ENCODE measurements around the gene MYO9B.

Gene MYO9B

DNA sequence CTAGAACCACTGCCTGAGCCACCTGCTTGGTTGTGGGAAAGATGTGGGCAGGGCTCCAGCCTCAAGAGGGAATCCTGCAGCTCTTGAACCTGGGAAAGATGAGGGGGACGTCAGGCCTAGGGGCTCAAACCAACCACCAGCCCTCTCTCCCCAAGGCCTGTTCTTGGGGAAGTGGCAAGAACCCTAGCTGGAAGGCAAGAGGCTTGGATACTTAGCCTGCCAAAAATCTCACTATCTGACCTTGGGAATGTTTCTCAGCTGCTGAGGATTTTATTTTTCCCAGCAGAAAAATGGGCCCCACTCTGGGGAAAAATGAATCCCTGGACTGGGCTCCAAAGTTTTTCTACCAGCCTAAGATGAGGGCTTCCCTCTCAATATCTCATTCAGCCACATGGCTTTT lies 184.4 kb downstream of the MYO9B start:
- H3K36me3 ChIP-seq (ENCODE audit: control insufficient read depth, insufficient read depth, low read length) = peaks cover 4% of the 10 kb centered on the region; the same call in 1 of the 2 replicates
- H3K9ac ChIP-seq (ENCODE audit: low read depth, low read length) = no peak overlapping the region
- H3K27ac ChIP-seq (ENCODE audit: low read depth, low read length) = no peak overlapping the region
- peaks cover 11% of the 10 kb centered on the region for H3K9me3 ChIP-seq (ENCODE audit: control insufficient read depth, insufficient read depth, low read length)
- no peaks in the 10 kb centered on the region for H3K27me3 ChIP-seq (ENCODE audit: control insufficient read depth, insufficient read depth, low read length)
- no peak overlapping the region for H3K4me3 ChIP-seq (ENCODE audit: low read depth, low read length)
- H3K4me1 ChIP-seq (ENCODE audit: control insufficient read depth, insufficient read depth, low read length) = peaks cover 6% of the 10 kb centered on the region; the same call in 1 of the 2 replicates

- H3K36me3 ChIP-seq (ENCODE audit: control insufficient read depth, insufficient read depth, low read length) = peaks cover 4% of the 10 kb centered on the region; the same call in 1 of the 2 replicates
- no peaks in the 10 kb centered on the region for H3K27me3 ChIP-seq (ENCODE audit: control insufficient read depth, insufficient read depth, low read length)
- peaks cover 11% of the 10 kb centered on the region for H3K9me3 ChIP-seq (ENCODE audit: control insufficient read depth, insufficient read depth, low read length)
- peak overlapping the region; percentile 64; the same call in 1 of the 2 replicates for H3K9ac ChIP-seq (ENCODE audit: low read depth, low read length)
- peaks cover 6% of the 10 kb centered on the region; the same call in 1 of the 2 replicates for H3K4me1 ChIP-seq (ENCODE audit: control insufficient read depth, insufficient read depth, low read length)
- no peak overlapping the region for H3K4me3 ChIP-seq (ENCODE audit: low read depth, low read length)
- peak overlapping the region; percentile 30 for H3K27ac ChIP-seq (ENCODE audit: low read depth, low read length)
Measured at GRCh38 chr19:17260842-17261325, 185.3 kb downstream of the MYO9B start.

DNA sequence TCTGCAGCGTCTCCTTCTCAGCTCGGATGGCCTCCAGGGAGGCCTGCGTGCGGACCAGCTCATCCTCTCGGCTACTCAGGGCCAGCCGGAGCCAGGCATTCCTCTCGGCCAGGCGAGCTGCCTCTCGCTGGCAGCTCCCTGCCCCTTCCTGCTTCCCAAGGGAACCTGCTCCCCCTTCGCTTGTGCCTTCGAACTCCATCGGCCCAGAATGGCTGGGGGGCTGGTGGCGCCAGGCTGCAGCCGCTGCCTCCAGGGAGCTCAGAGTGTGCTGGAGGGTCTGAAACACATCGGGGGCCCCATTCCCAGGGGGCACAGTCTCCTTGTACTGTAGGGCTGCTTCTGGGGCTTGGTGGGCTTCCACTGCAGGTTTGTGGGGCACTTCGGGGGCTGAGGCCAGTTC lies 187.0 kb downstream of the MYO9B start:
- Histone ChIP-seq H3K9ac (ENCODE audit: low read depth, low read length) (no peak overlapping the region), H3K9me3 (ENCODE audit: control insufficient read depth, insufficient read depth, low read length) (peaks cover 11% of the 10 kb centered on the region), H3K36me3 (ENCODE audit: control insufficient read depth, insufficient read depth, low read length) (peaks cover 4% of the 10 kb centered on the region; the same call in 1 of the 2 replicates), H3K27ac (ENCODE audit: low read depth, low read length) (no peak overlapping the region), H3K27me3 (ENCODE audit: control insufficient read depth, insufficient read depth, low read length) (no peaks in the 10 kb centered on the region), H3K4me3 (ENCODE audit: low read depth, low read length) (no peak overlapping the region), H3K4me1 (ENCODE audit: control insufficient read depth, insufficient read depth, low read length) (peaks cover 6% of the 10 kb centered on the region; the same call in 1 of the 2 replicates)
